HFF-Myc (cell line): ENCODE data around the gene DEFB112.

Experiments used
- DNase-seq: peaks from one replicate; pipeline ENCODE4 v3.0.0-alpha.2; 2011; ENCODE audit warnings: low read depth; ENCODE audit errors: extremely low read depth
- H3K4me3 ChIP-seq: replicated peaks from 2 replicates; pipeline ENCODE4 v1.5.1; 2011; ENCODE audit warnings: low read depth, mild to moderate bottlenecking, control low read depth, low read length
- CTCF ChIP-seq: IDR thresholded peaks from 2 replicates; pipeline ENCODE4 v1.5.1; 2012; ENCODE audit warnings: mild to moderate bottlenecking, low read depth, low read length, control low read depth; ENCODE audit errors: missing control alignments

DEFB112 gene

GRCh38 chr6:50049829-50050228, at the start of gene DEFB112:
Gene DEFB112 (minus strand): TSS chr6:50049929. CDS start chr6:50049869, 60 bp downstream.
- DNase-seq = no peak
- no peak for TF ChIP-seq CTCF
- H3K4me3 ChIP-seq = no peak within 1 kb of the TSS

- H3K4me3 ChIP-seq = no peak overlapping the region
- no peak for DNase-seq
- no peak for TF ChIP-seq CTCF
Measured at GRCh38 chr6:50098641-50098993, 48.9 kb upstream of the DEFB112 start.

- TF ChIP-seq CTCF = no peak
- DNase-seq = no peak
- no peak overlapping the region for H3K4me3 ChIP-seq
Measured at GRCh38 chr6:50097966-50098640, 48.4 kb upstream of the DEFB112 start.

- no peak for DNase-seq
- H3K4me3 ChIP-seq = no peak overlapping the region
- no peak for TF ChIP-seq CTCF
Measured at GRCh38 chr6:50096296-50096695, 46.6 kb upstream of the DEFB112 start.

- TF ChIP-seq CTCF = no peak
- no peak for DNase-seq
- no peak overlapping the region for H3K4me3 ChIP-seq
Measured at GRCh38 chr6:50093938-50094272, 44.2 kb upstream of the DEFB112 start.

GRCh38 chr6:50093116-50093937, 43.6 kb upstream of the DEFB112 start:
- no peak overlapping the region for H3K4me3 ChIP-seq
- no peak for TF ChIP-seq CTCF

More at GRCh38 chr6:50093116-50093937, 43.6 kb upstream of the DEFB112 start:
- DNase-seq = no peak
